D721Med (cell line): Measurements from ENCODE around the gene PIGS.

ENCODE experiments used
- DNase-seq: peaks from one replicate; pipeline ENCODE4 v3.0.0; 2011; ENCODE audit warnings: low spot score; ENCODE audit not compliant: insufficient read length
- FAIRE-seq: peaks from 2 replicates; lab custom pipeline; 2011; peaks lifted over from hg19 to GRCh38; lab: Jason Lieb, UNC
- TF ChIP-seq, protein P1 (sequence below): IDR thresholded peaks from 2 replicates; pipeline ENCODE4 v1.5.1; 2012; ENCODE audit warnings: mild to moderate bottlenecking, control low read depth; ENCODE audit not compliant: insufficient read depth; ENCODE audit errors: missing control alignments

The PIGS gene

DNA sequence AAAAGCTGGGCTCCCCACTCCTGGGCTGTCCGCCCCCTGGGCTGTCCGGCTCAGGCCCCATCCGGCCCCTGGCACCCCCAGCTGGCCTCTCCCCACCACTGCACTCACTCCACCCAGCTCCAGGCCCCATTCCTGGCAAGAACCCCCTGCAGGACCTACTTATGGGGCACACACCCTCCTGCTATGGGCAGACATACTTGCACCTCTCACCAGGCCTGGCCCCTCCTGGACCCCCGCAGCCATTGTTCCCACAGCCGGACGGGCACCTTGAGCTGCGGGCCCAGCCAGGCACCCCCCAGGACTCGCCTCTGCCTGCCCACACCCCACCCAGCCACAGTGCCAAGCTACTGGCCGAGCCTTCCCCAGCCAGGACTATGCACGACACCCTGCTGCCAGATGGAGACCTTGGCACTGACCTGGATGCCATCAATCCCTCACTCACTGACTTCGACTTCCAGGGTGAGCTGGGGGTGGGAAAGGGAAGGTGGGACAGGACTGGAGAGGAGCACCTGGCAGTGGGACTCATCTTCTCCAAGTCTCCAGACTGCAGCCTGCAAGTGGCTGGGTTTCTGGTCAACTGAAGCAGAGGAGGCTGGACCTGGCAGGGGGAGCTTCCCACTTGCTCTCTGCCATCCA, 36.5 kb downstream of the PIGS start:
- TF ChIP-seq, protein P1, sequence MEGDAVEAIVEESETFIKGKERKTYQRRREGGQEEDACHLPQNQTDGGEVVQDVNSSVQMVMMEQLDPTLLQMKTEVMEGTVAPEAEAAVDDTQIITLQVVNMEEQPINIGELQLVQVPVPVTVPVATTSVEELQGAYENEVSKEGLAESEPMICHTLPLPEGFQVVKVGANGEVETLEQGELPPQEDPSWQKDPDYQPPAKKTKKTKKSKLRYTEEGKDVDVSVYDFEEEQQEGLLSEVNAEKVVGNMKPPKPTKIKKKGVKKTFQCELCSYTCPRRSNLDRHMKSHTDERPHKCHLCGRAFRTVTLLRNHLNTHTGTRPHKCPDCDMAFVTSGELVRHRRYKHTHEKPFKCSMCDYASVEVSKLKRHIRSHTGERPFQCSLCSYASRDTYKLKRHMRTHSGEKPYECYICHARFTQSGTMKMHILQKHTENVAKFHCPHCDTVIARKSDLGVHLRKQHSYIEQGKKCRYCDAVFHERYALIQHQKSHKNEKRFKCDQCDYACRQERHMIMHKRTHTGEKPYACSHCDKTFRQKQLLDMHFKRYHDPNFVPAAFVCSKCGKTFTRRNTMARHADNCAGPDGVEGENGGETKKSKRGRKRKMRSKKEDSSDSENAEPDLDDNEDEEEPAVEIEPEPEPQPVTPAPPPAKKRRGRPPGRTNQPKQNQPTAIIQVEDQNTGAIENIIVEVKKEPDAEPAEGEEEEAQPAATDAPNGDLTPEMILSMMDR: no peak
- FAIRE-seq (no peak), DNase-seq (no peak)

DNA sequence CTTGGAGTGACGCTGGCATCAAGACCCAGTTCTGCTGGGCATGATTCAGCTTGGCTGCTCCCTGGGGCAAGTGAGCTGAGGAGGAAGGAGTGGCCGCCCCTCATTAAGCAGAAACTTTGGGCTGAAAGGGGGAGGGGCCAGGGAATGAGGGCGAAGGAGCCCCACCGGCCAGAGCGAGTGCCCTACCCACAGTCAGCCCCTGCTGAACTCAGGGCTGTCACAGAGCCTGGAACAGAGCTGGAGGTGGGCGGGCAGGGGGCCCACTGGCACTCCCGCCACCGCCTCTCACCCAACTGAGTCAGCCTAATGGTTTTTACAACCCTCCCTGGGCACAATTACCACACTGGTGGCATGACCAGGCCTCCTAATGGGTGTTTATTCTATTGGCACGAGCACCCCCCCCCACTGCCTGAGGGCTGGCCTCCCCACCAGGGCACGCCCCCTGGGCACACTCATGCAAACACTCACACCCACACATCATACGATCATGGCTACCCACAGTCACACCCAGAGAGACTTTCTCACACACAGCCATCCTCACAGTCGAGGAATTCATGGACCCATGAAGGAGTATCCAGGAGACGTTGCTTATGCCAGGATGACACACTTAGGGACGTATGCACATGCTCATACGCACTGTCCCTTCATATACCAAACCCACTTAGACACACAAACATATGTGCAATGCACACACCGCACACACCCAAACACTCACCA, 38.1 kb downstream of the PIGS start:
- FAIRE-seq (no peak), DNase-seq (no peak)
- TF ChIP-seq, protein P1: no peak

DNA sequence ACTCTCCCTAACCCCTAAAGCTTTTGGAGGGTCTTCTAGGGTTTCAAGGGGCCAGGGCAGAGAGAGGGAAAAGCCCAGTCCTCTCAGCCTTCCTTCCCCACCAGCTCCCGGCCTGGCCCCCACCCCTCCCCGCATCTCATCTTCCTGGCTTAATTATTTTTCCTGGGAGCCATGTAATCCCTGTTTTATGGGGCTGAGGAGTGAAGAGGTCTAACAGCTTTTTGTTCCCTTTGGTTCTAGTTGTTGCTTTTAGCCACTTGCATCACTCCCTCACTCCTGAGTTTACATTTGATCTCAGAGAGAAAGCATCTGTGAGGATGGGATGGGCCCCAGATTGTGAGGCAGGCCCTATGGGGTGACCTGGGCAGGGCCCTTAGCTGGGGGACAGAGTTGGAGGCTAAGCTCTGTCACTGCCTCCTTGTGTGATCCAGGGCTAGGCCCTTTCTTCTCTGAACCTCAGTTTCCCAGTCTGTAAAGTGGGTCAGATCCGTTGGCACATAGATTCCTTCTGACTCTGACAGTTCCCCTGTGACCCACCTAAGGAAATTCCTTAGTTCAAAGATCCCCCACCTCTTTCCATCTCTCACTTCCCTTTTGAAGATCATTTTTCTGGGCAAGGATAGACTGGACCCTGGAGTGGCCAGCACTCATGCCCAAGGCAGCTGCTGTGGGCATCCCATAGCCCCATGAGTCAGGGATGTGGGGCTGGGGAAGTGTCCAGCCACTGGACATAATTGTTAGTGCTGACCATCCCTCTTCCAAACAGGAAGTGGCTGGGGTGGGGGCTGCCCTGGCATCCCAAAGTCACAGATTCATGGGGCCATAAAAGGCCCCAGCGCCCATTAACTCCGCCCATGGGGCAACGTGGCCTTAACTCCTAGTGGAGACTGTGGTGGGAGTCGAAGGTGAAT, 39.0 kb downstream of the PIGS start:
- TF ChIP-seq, protein P1: no peak
- DNase-seq: no peak
- FAIRE-seq: no peak

DNA sequence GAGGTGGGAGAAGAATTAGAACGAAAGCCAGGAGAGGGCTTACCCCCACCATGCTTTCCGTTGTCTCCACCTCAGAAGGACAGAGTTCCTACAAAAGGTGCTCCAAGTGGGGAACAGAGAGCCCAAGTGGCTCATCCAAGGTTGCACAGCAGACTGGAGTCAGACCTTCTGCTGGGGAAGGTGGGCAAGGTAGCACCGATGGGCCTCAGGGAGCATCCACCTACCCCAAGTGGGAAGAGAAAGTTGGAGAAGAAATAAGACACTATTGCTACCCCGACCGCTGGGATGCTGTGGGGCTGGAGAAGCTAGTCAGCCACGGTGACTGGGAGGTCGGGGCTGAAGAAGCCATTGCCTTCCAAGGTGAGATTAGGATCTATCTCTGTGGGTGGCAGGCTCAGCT, 40.4 kb downstream of the PIGS start:
- no peak for DNase-seq
- TF ChIP-seq, protein P1: no peak
- FAIRE-seq: no peak

DNA sequence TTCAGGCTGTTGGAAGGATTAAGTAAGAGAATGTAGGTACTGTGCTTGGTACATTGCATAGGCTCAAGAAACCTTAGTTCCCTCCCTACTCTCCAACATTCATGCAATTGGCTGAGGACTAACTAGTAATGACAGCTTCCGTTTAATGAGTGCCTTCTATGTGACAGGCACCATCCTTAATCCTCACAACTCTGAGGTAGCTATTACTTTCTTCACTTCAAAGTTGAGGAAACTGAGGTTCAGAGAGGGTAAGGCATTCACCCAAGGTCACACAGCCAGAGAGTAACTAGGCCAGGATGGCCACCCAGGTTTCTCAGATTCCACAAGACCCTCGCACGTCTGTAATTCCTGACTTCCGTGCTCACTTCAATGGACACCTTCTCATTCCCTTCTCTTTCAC, 41.1 kb downstream of the PIGS start:
- no peak for DNase-seq
- TF ChIP-seq, protein P1: no peak
- no peak for FAIRE-seq

DNA sequence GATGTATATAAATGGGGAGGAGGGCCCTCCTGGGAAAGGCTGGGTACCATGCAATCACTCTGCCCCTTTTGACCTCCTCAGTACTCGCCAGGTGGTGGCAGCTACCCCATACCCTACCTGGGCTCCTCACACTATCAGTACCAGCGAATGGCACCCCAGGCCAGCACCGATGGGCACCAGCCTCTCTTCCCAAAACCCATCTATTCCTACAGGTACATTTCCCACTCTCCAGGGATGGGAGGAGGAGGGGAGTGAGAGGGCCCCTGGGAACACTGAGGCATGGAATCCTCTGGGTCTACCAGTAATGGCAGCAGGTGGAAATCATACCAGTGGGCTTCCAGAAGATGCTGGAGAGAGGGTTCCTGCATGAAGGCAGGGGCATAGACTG, 42.3 kb downstream of the PIGS start:
- no peak for DNase-seq
- TF ChIP-seq, protein P1: no peak
- no peak for FAIRE-seq
